GM23338 (cell line): ENCODE measurements around the gene TLX3. TPM values are rescaled to one million over a fixed set of nuclear protein-coding genes. Genes with fewer than 3 reads are reported as not detected.

ENCODE experiments used
- ATAC-seq: fragments of 200-7000 bp; cut with Tn5 transposase; 3 replicates; pipeline ENCODE4 v1.9.1; 2020
- DNase-seq: peaks from one replicate; pipeline ENCODE4 v3.0.0-alpha.2; 2015; ENCODE audit warnings: low spot score
- H2AFZ ChIP-seq: fragments of 200-600 bp; sonication (generic); 2 replicates; pipeline ENCODE4 v1.8.0; 2016; ENCODE audit warnings: antibody characterized with exemption, mild to moderate bottlenecking, moderate library complexity
- H3F3A ChIP-seq: fragments of 200-600 bp; sonication (generic); replicated peaks from 2 replicates; pipeline ENCODE4 v1.8.0; 2017; ENCODE audit warnings: antibody characterized with exemption, mixed run types, low read depth
- H3K27ac ChIP-seq: fragments of 200-600 bp; sonication (generic); 2 replicates; pipeline ENCODE4 v1.6.1; 2016; ENCODE audit warnings: low read depth
- H3K27me3 ChIP-seq: fragments of 200-600 bp; sonication (generic); 2 replicates; pipeline ENCODE4 v1.8.0; 2016; ENCODE audit warnings: mild to moderate bottlenecking, mixed run types, moderate library complexity; ENCODE audit not compliant: insufficient read depth
- H3K36me3 ChIP-seq: fragments of 200-600 bp; sonication (generic); 2 replicates; pipeline ENCODE4 v1.8.0; 2016; ENCODE audit warnings: mild to moderate bottlenecking; ENCODE audit not compliant: insufficient read depth
- H3K4me1 ChIP-seq: fragments of 200-600 bp; sonication (generic); 2 replicates; pipeline ENCODE4 v1.8.0; 2016; ENCODE audit warnings: mild to moderate bottlenecking, moderate library complexity; ENCODE audit not compliant: insufficient read depth
- H3K4me2 ChIP-seq: fragments of 200-600 bp; sonication (generic); 2 replicates; pipeline ENCODE4 v1.7.1; 2017; ENCODE audit warnings: mixed run types
- H3K4me3 ChIP-seq: fragments of 200-600 bp; sonication (generic); 2 replicates; pipeline ENCODE4 v1.6.1; 2016; ENCODE audit warnings: mixed run types
- H3K79me2 ChIP-seq: fragments of 200-600 bp; sonication (generic); replicated peaks from 2 replicates; pipeline ENCODE4 v1.8.0; 2017; ENCODE audit warnings: mild to moderate bottlenecking; ENCODE audit not compliant: insufficient read depth
- H3K9me2 ChIP-seq: fragments of 200-600 bp; sonication (generic); 2 replicates; pipeline ENCODE4 v1.8.0; 2017; ENCODE audit not compliant: insufficient read depth
- H4K20me1 ChIP-seq: fragments of 200-600 bp; sonication (generic); replicated peaks from 2 replicates; pipeline ENCODE4 v1.8.0; 2017; ENCODE audit warnings: mild to moderate bottlenecking; ENCODE audit not compliant: insufficient read depth
- H3K27ac Mint-ChIP-seq: 2 replicates; pipeline ENCODE4 v1.8.0; 2020; ENCODE audit warnings: inconsistent platforms, mild to moderate bottlenecking, moderate library complexity, mixed read lengths
- H3K27me3 Mint-ChIP-seq: 3 replicates; pipeline ENCODE4 v1.8.0; 2022; ENCODE audit warnings: low read depth, mild to moderate bottlenecking, moderate library complexity, mixed read lengths, inconsistent platforms; ENCODE audit not compliant: insufficient read depth, poor library complexity
- H3K36me3 Mint-ChIP-seq: 3 replicates; pipeline ENCODE4 v1.8.0; 2021; ENCODE audit warnings: low read depth, mild to moderate bottlenecking, inconsistent platforms, moderate library complexity, mixed read lengths
- H3K4me1 Mint-ChIP-seq: 3 replicates; pipeline ENCODE4 v1.8.0; 2020; ENCODE audit warnings: mild to moderate bottlenecking, inconsistent platforms, mixed read lengths
- H3K4me3 Mint-ChIP-seq: 3 replicates; pipeline ENCODE4 v1.8.0; 2021; ENCODE audit warnings: moderate library complexity, mild to moderate bottlenecking, inconsistent platforms, mixed read lengths
- H3K9me3 Mint-ChIP-seq: 3 replicates; pipeline ENCODE4 v1.8.0; 2020; ENCODE audit warnings: moderate library complexity, mild to moderate bottlenecking, inconsistent platforms, mixed read lengths
- CREB1 ChIP-seq: fragments of 250-450 bp; sonication (Bioruptor Pico); IDR thresholded peaks from 2 replicates; pipeline ENCODE4 v1.5.0; 2020; ENCODE audit warnings: low read depth, mild to moderate bottlenecking, moderate library complexity
- EZH2 ChIP-seq: fragments of 200-600 bp; sonication (generic); IDR thresholded peaks from one replicate; pipeline ENCODE4 v1.8.0; 2017; ENCODE audit warnings: antibody characterized with exemption, mild to moderate bottlenecking, low read depth; ENCODE audit not compliant: unreplicated experiment
- EZH2phosphoT487 ChIP-seq: fragments of 200-600 bp; sonication (generic); IDR thresholded peaks from one replicate; pipeline ENCODE4 v1.8.1; 2018; ENCODE audit warnings: antibody characterized with exemption; ENCODE audit not compliant: unreplicated experiment
- JUNB ChIP-seq: IDR thresholded peaks from one replicate; pipeline ENCODE4 v1.6.1; 2016; ENCODE audit warnings: antibody characterized with exemption; ENCODE audit not compliant: unreplicated experiment
- NANOG ChIP-seq: IDR thresholded peaks from 2 replicates; pipeline ENCODE4 v1.6.1; 2016; ENCODE audit warnings: antibody characterized with exemption, borderline replicate concordance
- POLR2AphosphoS5 ChIP-seq: IDR thresholded peaks from 2 replicates; pipeline ENCODE4 v1.6.1; 2016; ENCODE audit warnings: antibody characterized with exemption, low read depth
- STAT1 ChIP-seq: IDR thresholded peaks from one replicate; pipeline ENCODE4 v1.6.1; 2016; ENCODE audit warnings: antibody characterized with exemption; ENCODE audit not compliant: unreplicated experiment
- ZNF114 ChIP-seq: fragments of 250-450 bp; sonication (Bioruptor Pico); IDR thresholded peaks from 2 replicates; pipeline ENCODE4 v1.5.0; 2020; ENCODE audit warnings: mild to moderate bottlenecking, moderate library complexity
- ZNF331 ChIP-seq: fragments of 250-450 bp; sonication (Bioruptor Pico); IDR thresholded peaks from 2 replicates; pipeline ENCODE4 v1.5.0; 2020; ENCODE audit warnings: low read depth, mild to moderate bottlenecking, moderate library complexity
- polyA plus RNA-seq: library from polyadenylated mRNA; unstranded; fragments of >200 nt; fragmentation: Nextera tagmentation; extraction: Ambion mirVana; gene quantifications from 2 replicates; pipeline ENCODE4 v1.2.1, GENCODE V29; 2016
- total RNA-seq: library from RNA; depleted of rRNA; stranded (reverse); fragments of >200 nt; shearing (Covaris generic); gene quantifications from 2 replicates; pipeline ENCODE4 v1.2.3, GENCODE V29; 2014
- TF ChIP-seq, protein P1 (sequence below): IDR thresholded peaks from 2 replicates; pipeline ENCODE4 v1.6.1; 2016; ENCODE audit warnings: antibody characterized with exemption
- TF ChIP-seq, protein P2 (sequence below), 2 experiments: fragments of 200-600 bp in 1 of 2; sonication (generic) in 1 of 2; conservative IDR thresholded peaks; 2 replicates each; pipeline versions ENCODE4 v1.5.1 to v1.6.1; 2016 to 2017; ENCODE audit warnings: antibody characterized with exemption in 2 of 2, low read depth in 2 of 2, mild to moderate bottlenecking in 2 of 2, moderate library complexity in 1 of 2
- TF ChIP-seq, protein P3 (sequence below): fragments of 250-450 bp; sonication (Bioruptor Pico); IDR thresholded peaks from 2 replicates; pipeline ENCODE4 v1.5.0; 2020; ENCODE audit warnings: mild to moderate bottlenecking, moderate library complexity
- TF ChIP-seq, protein P4 (sequence below): IDR thresholded peaks from one replicate; pipeline ENCODE4 v1.6.1; 2018; ENCODE audit warnings: antibody characterized with exemption; ENCODE audit not compliant: unreplicated experiment

Gene TLX3
- total and polyA plus RNA-seq, 2 experiments from 2014 or later = 0.83 TPM; not detected in 1

DNA sequence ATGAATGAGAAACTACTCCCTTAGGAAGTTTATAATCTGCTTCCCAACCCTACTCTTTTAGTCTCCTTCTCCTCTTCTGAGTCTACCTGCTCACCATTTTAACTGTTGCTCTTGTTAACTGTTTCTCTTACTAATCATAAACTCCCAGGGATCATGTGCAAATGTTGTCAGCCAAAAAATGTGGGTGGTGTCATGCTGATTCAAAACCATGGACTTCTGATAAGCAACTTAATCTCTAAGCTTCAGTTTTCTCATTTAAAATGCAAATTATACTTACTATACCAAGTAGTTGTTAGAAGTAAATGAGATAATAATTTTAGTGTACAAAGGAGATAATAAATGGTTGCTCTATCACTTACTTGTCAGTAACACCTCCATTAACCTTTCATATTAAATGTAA lies 45.9 kb upstream of the TLX3 start (continued):
- TF ChIP-seq ZNF114 (CRISPR knock-in tag) = no peak

DNA sequence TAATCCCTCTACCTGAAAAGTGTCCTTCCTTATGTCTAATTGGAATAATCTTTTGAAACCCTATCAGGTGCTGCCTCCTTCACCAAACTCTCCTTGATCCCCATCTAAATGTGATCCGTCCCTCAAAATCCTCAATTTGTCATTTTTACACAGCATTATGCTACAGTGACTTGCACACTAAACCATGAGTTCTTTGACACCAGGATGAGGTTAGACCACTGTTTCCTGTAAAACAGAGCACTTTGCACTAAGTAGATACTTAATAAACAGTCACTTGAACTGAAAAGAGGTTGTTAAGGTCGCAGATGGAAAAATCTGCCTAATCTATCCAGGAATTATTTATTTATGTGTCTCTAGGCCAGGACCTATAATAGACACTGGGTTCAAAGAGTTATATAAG lies 44.2 kb upstream of the TLX3 start:
- ATAC-seq = no peak
- Histone ChIP-seq H2AFZ (no peak overlapping the region), H3K9me2 (no peaks in the 10 kb centered on the region), H3K27me3 (no peaks in the 10 kb centered on the region), H3K4me1 (no peaks in the 10 kb centered on the region), H3K27ac (no peak overlapping the region), H3K79me2 (no peaks in the 10 kb centered on the region), H4K20me1 (peaks cover 4% of the 10 kb centered on the region; the same call in 1 of the 2 replicates), H3K36me3 (no peaks in the 10 kb centered on the region), H3K4me2 (no peak overlapping the region), H3K4me3 (no peak overlapping the region), H3F3A (no peaks in the 10 kb centered on the region)
- no peak overlapping the region for H3K4me3 Mint-ChIP-seq
- H3K36me3 Mint-ChIP-seq = no peaks in the 10 kb centered on the region
- no peaks in the 10 kb centered on the region; the same call in 2 of the 3 replicates for H3K4me1 Mint-ChIP-seq
- no peaks in the 10 kb centered on the region for H3K9me3 Mint-ChIP-seq
- H3K27ac Mint-ChIP-seq = no peak overlapping the region
- H3K27me3 Mint-ChIP-seq = no peaks in the 10 kb centered on the region
- no peak for TF ChIP-seq STAT1
- no peak for TF ChIP-seq EZH2
- TF ChIP-seq, protein P1, sequence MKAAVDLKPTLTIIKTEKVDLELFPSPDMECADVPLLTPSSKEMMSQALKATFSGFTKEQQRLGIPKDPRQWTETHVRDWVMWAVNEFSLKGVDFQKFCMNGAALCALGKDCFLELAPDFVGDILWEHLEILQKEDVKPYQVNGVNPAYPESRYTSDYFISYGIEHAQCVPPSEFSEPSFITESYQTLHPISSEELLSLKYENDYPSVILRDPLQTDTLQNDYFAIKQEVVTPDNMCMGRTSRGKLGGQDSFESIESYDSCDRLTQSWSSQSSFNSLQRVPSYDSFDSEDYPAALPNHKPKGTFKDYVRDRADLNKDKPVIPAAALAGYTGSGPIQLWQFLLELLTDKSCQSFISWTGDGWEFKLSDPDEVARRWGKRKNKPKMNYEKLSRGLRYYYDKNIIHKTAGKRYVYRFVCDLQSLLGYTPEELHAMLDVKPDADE = no peak
- TF ChIP-seq EZH2phosphoT487 = no peak
- TF ChIP-seq JUNB = no peak
- no peak for TF ChIP-seq ZNF331 (CRISPR knock-in tag)
- TF ChIP-seq CREB1 (CRISPR knock-in tag) = no peak
- TF ChIP-seq, protein P2, sequence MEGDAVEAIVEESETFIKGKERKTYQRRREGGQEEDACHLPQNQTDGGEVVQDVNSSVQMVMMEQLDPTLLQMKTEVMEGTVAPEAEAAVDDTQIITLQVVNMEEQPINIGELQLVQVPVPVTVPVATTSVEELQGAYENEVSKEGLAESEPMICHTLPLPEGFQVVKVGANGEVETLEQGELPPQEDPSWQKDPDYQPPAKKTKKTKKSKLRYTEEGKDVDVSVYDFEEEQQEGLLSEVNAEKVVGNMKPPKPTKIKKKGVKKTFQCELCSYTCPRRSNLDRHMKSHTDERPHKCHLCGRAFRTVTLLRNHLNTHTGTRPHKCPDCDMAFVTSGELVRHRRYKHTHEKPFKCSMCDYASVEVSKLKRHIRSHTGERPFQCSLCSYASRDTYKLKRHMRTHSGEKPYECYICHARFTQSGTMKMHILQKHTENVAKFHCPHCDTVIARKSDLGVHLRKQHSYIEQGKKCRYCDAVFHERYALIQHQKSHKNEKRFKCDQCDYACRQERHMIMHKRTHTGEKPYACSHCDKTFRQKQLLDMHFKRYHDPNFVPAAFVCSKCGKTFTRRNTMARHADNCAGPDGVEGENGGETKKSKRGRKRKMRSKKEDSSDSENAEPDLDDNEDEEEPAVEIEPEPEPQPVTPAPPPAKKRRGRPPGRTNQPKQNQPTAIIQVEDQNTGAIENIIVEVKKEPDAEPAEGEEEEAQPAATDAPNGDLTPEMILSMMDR (conservative IDR thresholded peaks at IDR 0.05; ENCODE audit: low read depth in 2 of 2) = no peak
- no peak for TF ChIP-seq ZNF114 (CRISPR knock-in tag)
- TF ChIP-seq, protein P3, sequence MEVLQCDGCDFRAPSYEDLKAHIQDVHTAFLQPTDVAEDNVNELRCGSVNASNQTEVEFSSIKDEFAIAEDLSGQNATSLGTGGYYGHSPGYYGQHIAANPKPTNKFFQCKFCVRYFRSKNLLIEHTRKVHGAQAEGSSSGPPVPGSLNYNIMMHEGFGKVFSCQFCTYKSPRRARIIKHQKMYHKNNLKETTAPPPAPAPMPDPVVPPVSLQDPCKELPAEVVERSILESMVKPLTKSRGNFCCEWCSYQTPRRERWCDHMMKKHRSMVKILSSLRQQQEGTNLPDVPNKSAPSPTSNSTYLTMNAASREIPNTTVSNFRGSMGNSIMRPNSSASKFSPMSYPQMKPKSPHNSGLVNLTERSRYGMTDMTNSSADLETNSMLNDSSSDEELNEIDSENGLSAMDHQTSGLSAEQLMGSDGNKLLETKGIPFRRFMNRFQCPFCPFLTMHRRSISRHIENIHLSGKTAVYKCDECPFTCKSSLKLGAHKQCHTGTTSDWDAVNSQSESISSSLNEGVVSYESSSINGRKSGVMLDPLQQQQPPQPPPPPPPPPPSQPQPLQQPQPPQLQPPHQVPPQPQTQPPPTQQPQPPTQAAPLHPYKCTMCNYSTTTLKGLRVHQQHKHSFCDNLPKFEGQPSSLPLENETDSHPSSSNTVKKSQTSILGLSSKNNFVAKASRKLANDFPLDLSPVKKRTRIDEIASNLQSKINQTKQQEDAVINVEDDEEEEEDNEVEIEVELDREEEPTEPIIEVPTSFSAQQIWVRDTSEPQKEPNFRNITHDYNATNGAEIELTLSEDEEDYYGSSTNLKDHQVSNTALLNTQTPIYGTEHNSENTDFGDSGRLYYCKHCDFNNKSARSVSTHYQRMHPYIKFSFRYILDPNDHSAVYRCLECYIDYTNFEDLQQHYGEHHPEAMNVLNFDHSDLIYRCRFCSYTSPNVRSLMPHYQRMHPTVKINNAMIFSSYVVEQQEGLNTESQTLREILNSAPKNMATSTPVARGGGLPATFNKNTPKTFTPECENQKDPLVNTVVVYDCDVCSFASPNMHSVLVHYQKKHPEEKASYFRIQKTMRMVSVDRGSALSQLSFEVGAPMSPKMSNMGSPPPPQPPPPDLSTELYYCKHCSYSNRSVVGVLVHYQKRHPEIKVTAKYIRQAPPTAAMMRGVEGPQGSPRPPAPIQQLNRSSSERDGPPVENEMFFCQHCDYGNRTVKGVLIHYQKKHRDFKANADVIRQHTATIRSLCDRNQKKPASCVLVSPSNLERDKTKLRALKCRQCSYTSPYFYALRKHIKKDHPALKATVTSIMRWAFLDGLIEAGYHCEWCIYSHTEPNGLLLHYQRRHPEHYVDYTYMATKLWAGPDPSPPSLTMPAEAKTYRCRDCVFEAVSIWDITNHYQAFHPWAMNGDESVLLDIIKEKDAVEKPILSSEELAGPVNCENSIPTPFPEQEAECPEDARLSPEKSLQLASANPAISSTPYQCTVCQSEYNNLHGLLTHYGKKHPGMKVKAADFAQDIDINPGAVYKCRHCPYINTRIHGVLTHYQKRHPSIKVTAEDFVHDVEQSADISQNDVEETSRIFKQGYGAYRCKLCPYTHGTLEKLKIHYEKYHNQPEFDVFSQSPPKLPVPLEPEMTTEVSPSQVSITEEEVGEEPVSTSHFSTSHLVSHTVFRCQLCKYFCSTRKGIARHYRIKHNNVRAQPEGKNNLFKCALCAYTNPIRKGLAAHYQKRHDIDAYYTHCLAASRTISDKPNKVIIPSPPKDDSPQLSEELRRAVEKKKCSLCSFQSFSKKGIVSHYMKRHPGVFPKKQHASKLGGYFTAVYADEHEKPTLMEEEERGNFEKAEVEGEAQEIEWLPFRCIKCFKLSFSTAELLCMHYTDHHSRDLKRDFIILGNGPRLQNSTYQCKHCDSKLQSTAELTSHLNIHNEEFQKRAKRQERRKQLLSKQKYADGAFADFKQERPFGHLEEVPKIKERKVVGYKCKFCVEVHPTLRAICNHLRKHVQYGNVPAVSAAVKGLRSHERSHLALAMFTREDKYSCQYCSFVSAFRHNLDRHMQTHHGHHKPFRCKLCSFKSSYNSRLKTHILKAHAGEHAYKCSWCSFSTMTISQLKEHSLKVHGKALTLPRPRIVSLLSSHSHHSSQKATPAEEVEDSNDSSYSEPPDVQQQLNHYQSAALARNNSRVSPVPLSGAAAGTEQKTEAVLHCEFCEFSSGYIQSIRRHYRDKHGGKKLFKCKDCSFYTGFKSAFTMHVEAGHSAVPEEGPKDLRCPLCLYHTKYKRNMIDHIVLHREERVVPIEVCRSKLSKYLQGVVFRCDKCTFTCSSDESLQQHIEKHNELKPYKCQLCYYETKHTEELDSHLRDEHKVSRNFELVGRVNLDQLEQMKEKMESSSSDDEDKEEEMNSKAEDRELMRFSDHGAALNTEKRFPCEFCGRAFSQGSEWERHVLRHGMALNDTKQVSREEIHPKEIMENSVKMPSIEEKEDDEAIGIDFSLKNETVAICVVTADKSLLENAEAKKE = no peak
- TF ChIP-seq, protein P4, sequence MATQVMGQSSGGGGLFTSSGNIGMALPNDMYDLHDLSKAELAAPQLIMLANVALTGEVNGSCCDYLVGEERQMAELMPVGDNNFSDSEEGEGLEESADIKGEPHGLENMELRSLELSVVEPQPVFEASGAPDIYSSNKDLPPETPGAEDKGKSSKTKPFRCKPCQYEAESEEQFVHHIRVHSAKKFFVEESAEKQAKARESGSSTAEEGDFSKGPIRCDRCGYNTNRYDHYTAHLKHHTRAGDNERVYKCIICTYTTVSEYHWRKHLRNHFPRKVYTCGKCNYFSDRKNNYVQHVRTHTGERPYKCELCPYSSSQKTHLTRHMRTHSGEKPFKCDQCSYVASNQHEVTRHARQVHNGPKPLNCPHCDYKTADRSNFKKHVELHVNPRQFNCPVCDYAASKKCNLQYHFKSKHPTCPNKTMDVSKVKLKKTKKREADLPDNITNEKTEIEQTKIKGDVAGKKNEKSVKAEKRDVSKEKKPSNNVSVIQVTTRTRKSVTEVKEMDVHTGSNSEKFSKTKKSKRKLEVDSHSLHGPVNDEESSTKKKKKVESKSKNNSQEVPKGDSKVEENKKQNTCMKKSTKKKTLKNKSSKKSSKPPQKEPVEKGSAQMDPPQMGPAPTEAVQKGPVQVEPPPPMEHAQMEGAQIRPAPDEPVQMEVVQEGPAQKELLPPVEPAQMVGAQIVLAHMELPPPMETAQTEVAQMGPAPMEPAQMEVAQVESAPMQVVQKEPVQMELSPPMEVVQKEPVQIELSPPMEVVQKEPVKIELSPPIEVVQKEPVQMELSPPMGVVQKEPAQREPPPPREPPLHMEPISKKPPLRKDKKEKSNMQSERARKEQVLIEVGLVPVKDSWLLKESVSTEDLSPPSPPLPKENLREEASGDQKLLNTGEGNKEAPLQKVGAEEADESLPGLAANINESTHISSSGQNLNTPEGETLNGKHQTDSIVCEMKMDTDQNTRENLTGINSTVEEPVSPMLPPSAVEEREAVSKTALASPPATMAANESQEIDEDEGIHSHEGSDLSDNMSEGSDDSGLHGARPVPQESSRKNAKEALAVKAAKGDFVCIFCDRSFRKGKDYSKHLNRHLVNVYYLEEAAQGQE = no peak
- no peak for TF ChIP-seq POLR2AphosphoS5
- TF ChIP-seq NANOG = no peak
- no peak for DNase-seq
